CD4-positive, alpha-beta T cell (primary cell): ENCODE results near the gene CD6. TPM values are rescaled to one million over a fixed set of nuclear protein-coding genes. Genes with fewer than 3 reads are reported as not detected.

Experiments
- ATAC-seq: fragments of 200-7000 bp; cut with Tn5 transposase; one replicate; pipeline ENCODE4 v1.10.0; 2022; ENCODE audit warnings: mild to moderate bottlenecking; ENCODE audit not compliant: poor library complexity
- CTCF ChIA-PET: fragments of 350-600 bp; sonication (Branson Sonifier 250); formaldehyde crosslinking; loops from one replicate; lab custom pipeline; 2021; ENCODE audit warnings: antibody characterized with exemption, inconsistent platforms; lab: Charles Lee
- POLR2A ChIA-PET: fragments of 350-600 bp; sonication (Branson Sonifier 250); formaldehyde crosslinking; loops from one replicate; lab custom pipeline; 2021; ENCODE audit warnings: antibody characterized with exemption, inconsistent platforms; lab: Charles Lee
- DNase-seq, 14 experiments: peaks; one replicate each; pipeline ENCODE4 v3.0.0-alpha.2; 2013 to 2020; ENCODE audit warnings: mixed read lengths in 2 of 14
- H3K27ac ChIP-seq, 2 donors: one replicate each; pipeline versions ENCODE4 v1.5.1 to v1.7.0; 2013; ENCODE audit warnings: low read length in 2 of 2, low read depth in 1 of 2, mild to moderate bottlenecking in 1 of 2
- H3K27me3 ChIP-seq, 2 experiments: 1 replicate in 1 of 2; 2 replicates in 1 of 2; pipeline versions ENCODE4 v1.6.1 to v1.7.0; 2013; ENCODE audit warnings: low read length in 2 of 2, control low read depth in 1 of 2, mild to moderate bottlenecking in 1 of 2, moderate library complexity in 1 of 2; ENCODE audit not compliant: insufficient read depth in 2 of 2, control insufficient read depth in 1 of 2
- H3K36me3 ChIP-seq: one replicate; pipeline ENCODE4 v1.6.1; 2013; ENCODE audit warnings: low read length, control low read depth; ENCODE audit not compliant: insufficient read depth
- H3K4me1 ChIP-seq: one replicate; pipeline ENCODE4 v1.6.1; 2013; ENCODE audit warnings: low read length, control low read depth; ENCODE audit not compliant: insufficient read depth
- H3K4me3 ChIP-seq: one replicate; pipeline ENCODE4 v1.5.1; 2013; ENCODE audit warnings: mild to moderate bottlenecking, low read length, moderate library complexity
- H3K9me3 ChIP-seq, 2 experiments: 1 replicate in 1 of 2; 2 replicates in 1 of 2; pipeline versions ENCODE4 v1.6.1 to v1.7.0; 2013; ENCODE audit warnings: low read length in 2 of 2, mild to moderate bottlenecking in 2 of 2, control low read depth in 1 of 2, moderate library complexity in 1 of 2; ENCODE audit not compliant: control insufficient read depth in 1 of 2, insufficient read depth in 1 of 2
- H3K27ac Mint-ChIP-seq: one replicate; pipeline ENCODE4 v1.8.0; 2020; ENCODE audit warnings: mixed read lengths
- H3K27me3 Mint-ChIP-seq: one replicate; pipeline ENCODE4 v1.8.0; 2021; ENCODE audit warnings: mixed read lengths
- H3K36me3 Mint-ChIP-seq: one replicate; pipeline ENCODE4 v1.8.0; 2021; ENCODE audit warnings: low read depth, mixed read lengths
- H3K4me1 Mint-ChIP-seq: one replicate; pipeline ENCODE4 v1.8.0; 2021; ENCODE audit warnings: low read depth, mixed read lengths
- H3K4me3 Mint-ChIP-seq: one replicate; pipeline ENCODE4 v1.8.0; 2020; ENCODE audit warnings: mild to moderate bottlenecking, mixed read lengths
- H3K9me3 Mint-ChIP-seq: one replicate; pipeline ENCODE4 v1.8.0; 2020; ENCODE audit warnings: mixed read lengths
- CTCF ChIP-seq: fragments of 200-600 bp; IDR thresholded peaks from one replicate; pipeline ENCODE4 v1.8.0; 2022; ENCODE audit warnings: antibody characterized with exemption, mild to moderate bottlenecking
- intact Hi-C, 2 experiments: fragments of 100-400 bp; cut with DNase I in 1 of 2; cut with micrococcal nuclease in 1 of 2; formaldehyde crosslinking; loops; one replicate each; pipeline versions ENCODE4 v1.15.1 to v1.9.0; 2023 to 2025; cut with DNase I, micrococcal nuclease
- total RNA-seq, 174 experiments: library from RNA in 2 of 174; stranded (reverse) in 2 of 174; gene quantifications; one replicate each; pipeline ENCODE4 v1.2.3 and lab custom pipeline; 2021 to 2026

CD6 gene
- total RNA-seq, 2 experiments from 2014 or later = 814 to 827 TPM

DNA sequence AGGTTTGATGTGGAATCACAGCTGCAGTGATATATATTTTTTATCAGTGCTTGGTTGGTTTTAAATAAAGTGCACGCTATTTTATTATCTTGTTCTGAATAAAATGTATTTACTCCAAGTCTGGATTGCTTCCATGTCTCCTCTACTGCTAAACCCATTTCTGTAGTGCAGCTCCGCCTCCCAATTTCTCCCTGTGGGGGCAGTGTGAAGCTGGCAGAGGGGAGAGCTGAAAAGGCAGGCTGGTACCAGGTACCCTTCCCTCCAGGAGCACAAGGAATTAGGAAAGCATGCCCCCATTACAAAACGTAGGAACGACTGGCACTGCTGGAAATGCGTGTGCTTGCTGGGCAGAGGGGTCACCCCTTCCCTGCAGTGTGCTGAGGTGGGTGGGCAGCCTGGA, 48.2 kb upstream of the CD6 start:
- ATAC-seq = no peak
- H3K9me3 Mint-ChIP-seq = no peaks in the 10 kb centered on the region
- no peak for DNase-seq
- H3K27ac Mint-ChIP-seq = no peak overlapping the region
- H3K4me1 ChIP-seq = peaks cover 30% of the 10 kb centered on the region
- H3K27ac ChIP-seq = no peak overlapping the region
- peak overlapping the region; percentile 62 for H3K4me3 Mint-ChIP-seq
- H3K4me1 Mint-ChIP-seq = peaks cover 5% of the 10 kb centered on the region
- ChIA-PET CTCF (interaction anchor here (1.2 kb wide), 1 partner anchor 8 kb away, joined by 4 read pairs; no protein-coding TSS in a partner anchor), POLR2A (interaction anchor here (0.7 to 2.1 kb wide), 3 partner anchors 9 to 160 kb away, joined by 3 to 19 read pairs (median 3); partner anchors contain the start of gene TMEM109)
- no peak for TF ChIP-seq CTCF
- peaks cover 0 to 14% of the 10 kb centered on the region in 2 experiments for H3K9me3 ChIP-seq
- peaks cover 37% of the 10 kb centered on the region for H3K27me3 Mint-ChIP-seq
- peaks cover 48% of the 10 kb centered on the region for H3K36me3 Mint-ChIP-seq
- no peak overlapping the region for H3K4me3 ChIP-seq
- peaks cover 25 to 28% of the 10 kb centered on the region in 2 experiments for H3K27me3 ChIP-seq
- H3K36me3 ChIP-seq = peaks cover 47% of the 10 kb centered on the region
- intact Hi-C loops = no loop called here

DNA sequence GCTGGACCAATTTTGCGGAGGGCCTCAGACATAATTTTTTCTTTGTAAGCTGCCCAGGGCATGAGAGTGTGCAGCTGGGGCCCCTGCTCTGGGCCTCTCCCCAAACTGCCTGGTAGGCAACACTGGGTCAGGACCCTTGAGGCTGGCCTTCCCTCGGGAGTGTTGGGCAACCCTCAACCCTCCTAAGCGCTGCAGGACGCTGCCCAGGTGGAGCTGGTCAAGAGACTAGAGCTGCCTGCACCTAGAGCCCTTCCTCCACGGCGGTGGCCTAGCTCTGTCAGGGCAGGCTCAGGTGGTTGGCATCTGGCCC, 47.7 kb upstream of the CD6 start:
- intact Hi-C loops = no loop called here

GRCh38 chr11:60924110-60924905, 47.2 kb upstream of the CD6 start, which contains the start of gene TMEM132A:
Gene TMEM132A (plus strand): TSS chr11:60924460. CDS start chr11:60924634, 174 bp downstream.
- ChIA-PET POLR2A (interaction anchor here (0.7 to 2.1 kb wide), 4 partner anchors 8 to 160 kb away, joined by 3 to 19 read pairs (median 3); partner anchors contain the start of gene TMEM109), CTCF (interaction anchor here (1.2 kb wide), 1 partner anchor 9 kb away, joined by 4 read pairs; no protein-coding TSS in a partner anchor)
- Mint-ChIP-seq H3K4me1 (peaks cover 5% of the 10 kb centered on the region), H3K4me3 (peak within 1 kb of the TSS; percentile 65), H3K36me3 (peaks cover 43% of the 10 kb centered on the region), H3K27me3 (peaks cover 37% of the 10 kb centered on the region), H3K9me3 (no peaks in the 10 kb centered on the region), H3K27ac (no peak within 1 kb of the TSS)
- H3K27ac ChIP-seq = no peak within 1 kb of the TSS
- DNase-seq (peak in 2 of 14 experiments; percentile 30 to 34), ATAC-seq (peak; percentile 63)
- intact Hi-C loops = no loop called here
- TF ChIP-seq CTCF = no peak
- peaks cover 43% of the 10 kb centered on the region for H3K36me3 ChIP-seq
- peaks cover 0 to 14% of the 10 kb centered on the region in 2 experiments for H3K9me3 ChIP-seq
- peak within 1 kb of the TSS; percentile 45 for H3K4me3 ChIP-seq
- H3K27me3 ChIP-seq = peaks cover 25 to 28% of the 10 kb centered on the region in 2 experiments
- H3K4me1 ChIP-seq = peaks cover 26% of the 10 kb centered on the region

More for the DNA sequence above, 47.7 kb upstream of the CD6 start:
- Histone ChIP-seq H3K9me3 (peaks cover 0 to 14% of the 10 kb centered on the region in 2 experiments), H3K27me3 (peaks cover 25 to 28% of the 10 kb centered on the region in 2 experiments), H3K36me3 (peaks cover 45% of the 10 kb centered on the region), H3K4me3 (peak overlapping the region; percentile 45), H3K27ac (no peak overlapping the region), H3K4me1 (peaks cover 27% of the 10 kb centered on the region)
- no peak for TF ChIP-seq CTCF
- peaks cover 37% of the 10 kb centered on the region for H3K27me3 Mint-ChIP-seq
- ChIA-PET POLR2A (interaction anchor here (0.7 to 2.1 kb wide), 3 partner anchors 9 to 160 kb away, joined by 3 to 19 read pairs (median 3); partner anchors contain the start of gene TMEM109), CTCF (interaction anchor here (1.2 kb wide), 1 partner anchor 8 kb away, joined by 4 read pairs; no protein-coding TSS in a partner anchor)
- H3K4me3 Mint-ChIP-seq = peak overlapping the region; percentile 51
- ATAC-seq = no peak
- peaks cover 5% of the 10 kb centered on the region for H3K4me1 Mint-ChIP-seq
- no peaks in the 10 kb centered on the region for H3K9me3 Mint-ChIP-seq
- no peak for DNase-seq
- H3K36me3 Mint-ChIP-seq = peaks cover 48% of the 10 kb centered on the region
- no peak overlapping the region for H3K27ac Mint-ChIP-seq
